GM21515 (cell line): ENCODE data around the gene DNM1.

ENCODE experiments used
- ATAC-seq: cut with Tn5 transposase; IDR thresholded peaks from one replicate; pipeline ENCODE4 v1.9.1; 2021; ENCODE audit not compliant: unreplicated experiment

Gene DNM1

GRCh38 chr9:128204858-128205257, 1.7 kb downstream of the DNM1 start:
- no peak for ATAC-seq

GRCh38 chr9:128205296-128205944, 2.2 kb downstream of the DNM1 start:
- no peak for ATAC-seq

DNA sequence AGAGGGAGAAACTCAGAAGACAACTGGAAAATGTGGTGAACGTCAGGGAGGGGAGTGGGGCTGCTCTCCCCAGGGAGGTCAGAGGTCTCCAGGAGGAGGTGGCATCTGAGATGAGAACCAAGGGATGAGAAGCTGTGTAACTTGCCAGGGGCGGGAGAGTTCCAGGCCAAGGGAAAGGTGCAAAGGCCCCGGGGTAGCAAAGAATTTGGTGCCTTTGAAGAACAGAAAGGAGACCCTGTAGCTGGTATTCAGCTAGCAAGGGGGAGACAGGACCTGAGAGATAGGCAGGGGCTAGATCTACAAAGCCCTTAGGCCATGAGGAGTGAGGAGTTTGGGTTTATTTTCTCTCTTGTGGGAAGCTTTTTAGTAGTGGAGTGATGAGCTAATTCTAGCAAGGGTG, 3.3 kb downstream of the DNM1 start:
- no peak for ATAC-seq

GRCh38 chr9:128206916-128207910, 4.0 kb downstream of the DNM1 start:
- ATAC-seq: no peak

- ATAC-seq: no peak
These were observed 5.2 kb downstream of the DNM1 start for GRCh38 chr9:128208386-128208785.

GRCh38 chr9:128208946-128209669, 5.9 kb downstream of the DNM1 start:
- ATAC-seq: no peak

GRCh38 chr9:128211186-128211980, 8.2 kb downstream of the DNM1 start:
- no peak for ATAC-seq

GRCh38 chr9:128211981-128212281, 8.8 kb downstream of the DNM1 start:
- ATAC-seq: no peak

- no peak for ATAC-seq
These were observed 10.7 kb downstream of the DNM1 start for GRCh38 chr9:128213746-128214497.

DNA sequence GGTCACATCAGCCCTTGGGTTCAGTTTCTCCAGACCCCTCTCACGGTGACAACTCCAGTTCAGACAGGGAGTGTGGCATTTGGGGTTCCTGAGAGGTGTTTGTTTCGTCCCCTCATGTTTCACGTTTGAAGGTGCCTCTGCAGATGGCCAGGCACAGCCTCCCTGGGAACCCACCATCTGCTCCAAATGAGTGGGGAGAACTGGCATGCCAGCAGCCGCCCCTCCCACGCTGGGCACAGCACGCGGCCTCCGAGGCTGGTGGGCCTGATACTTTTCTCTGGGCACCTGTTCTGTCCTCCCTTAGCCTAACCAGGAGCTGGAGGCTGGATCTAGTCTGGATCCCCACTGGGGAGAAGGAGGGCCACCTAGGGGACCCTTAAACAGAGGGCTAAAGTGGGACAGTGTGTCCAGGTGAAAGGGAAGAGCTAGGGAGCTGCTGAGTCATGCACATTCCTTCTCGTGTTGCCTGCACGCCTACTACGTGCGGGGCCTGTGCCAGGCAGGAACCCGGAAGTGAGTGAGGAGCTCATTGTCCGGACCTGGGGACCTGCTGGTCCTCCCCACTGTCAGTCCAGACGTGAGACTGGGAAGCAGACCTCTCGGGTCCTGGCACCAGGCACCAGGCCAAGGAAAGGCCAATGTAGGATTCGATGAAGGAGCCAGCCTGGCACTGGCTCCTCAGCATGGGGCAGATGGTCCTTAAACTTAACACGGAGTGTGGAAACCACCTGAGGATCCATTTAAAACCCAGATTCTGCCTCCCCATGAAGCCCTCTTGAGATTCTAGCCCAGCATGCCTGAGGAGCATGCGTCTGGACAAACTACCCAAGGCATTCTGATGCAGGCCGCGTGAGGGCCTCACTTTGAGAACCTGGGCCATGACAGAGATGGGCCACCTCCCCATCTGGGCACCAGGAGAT, 11.7 kb downstream of the DNM1 start:
- ATAC-seq: no peak

DNA sequence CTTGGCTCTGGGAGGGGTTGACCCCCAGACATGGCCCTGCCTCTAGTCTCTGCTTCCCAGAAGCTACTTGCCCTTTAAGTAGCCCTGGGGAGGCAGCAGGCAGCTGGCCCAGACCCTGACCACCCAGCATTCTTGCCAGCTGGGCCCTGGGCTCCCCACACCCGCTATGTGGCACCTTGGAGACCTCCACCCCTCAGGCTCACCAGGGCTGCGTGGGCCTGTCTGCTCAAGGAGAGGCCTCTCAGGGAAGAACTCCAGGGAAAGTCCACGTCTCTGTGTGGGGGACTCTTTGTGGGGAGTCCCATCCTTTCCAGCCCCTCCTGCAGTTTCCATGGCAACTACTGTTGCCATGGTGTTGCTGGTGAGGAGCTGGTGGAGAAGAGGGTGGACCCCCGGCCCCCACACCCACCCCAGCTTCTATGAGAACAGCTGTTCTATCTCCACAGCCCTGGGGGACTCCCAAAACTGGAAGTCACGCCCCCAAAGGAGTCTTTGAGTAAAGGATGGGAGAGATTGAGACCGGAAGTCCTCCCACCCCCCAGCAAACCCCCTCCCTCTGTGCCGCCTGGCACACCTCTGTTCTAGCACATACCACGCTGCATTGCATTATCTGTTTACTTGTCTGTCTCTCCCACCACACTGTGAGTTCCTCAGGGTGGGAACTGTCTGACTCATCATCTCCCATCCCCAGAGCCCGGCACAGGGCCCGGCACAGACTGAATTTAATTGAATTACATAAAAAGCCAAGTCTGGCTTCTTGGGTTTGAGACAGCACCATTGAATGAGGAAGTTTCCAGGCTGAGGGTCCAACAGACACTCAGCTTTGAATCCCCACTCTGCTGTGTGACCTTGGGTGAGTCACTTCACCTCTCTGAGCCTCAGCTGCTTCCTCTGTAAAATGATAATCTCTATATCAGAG, 12.6 kb downstream of the DNM1 start:
- no peak for ATAC-seq

- no peak for ATAC-seq
These were observed 13.8 kb downstream of the DNM1 start for GRCh38 chr9:128216781-128217553.

- no peak for ATAC-seq
These were observed 15.0 kb downstream of the DNM1 start for GRCh38 chr9:128218172-128218517.

- peak; percentile 84 for ATAC-seq
These were observed 15.6 kb downstream of the DNM1 start for GRCh38 chr9:128218518-128219389.

DNA sequence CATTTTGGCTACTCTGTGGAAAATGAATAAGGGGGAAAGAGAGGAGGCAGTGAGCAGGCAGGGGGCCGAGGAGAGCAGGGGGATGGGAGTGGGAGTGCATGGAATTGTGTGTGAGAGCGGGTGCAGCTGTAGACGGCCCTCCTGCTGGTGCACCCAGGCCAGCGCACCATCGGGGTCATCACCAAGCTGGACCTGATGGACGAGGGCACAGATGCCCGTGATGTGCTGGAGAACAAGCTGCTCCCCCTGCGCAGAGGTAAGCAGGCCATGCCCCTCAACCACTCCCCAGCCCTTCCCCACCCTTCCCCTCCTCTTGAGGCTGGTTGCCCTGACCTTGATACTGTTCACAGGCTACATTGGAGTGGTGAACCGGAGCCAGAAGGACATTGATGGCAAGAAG, 16.7 kb downstream of the DNM1 start:
- no peak for ATAC-seq

GRCh38 chr9:128222026-128222425, 18.8 kb downstream of the DNM1 start:
- no peak for ATAC-seq
